GM21526 (cell line): ENCODE results near the gene TSPAN16.

Experiments used
- ATAC-seq: cut with Tn5 transposase; IDR thresholded peaks from one replicate; pipeline ENCODE4 v1.9.1; 2021; ENCODE audit warnings: moderate library complexity; ENCODE audit not compliant: unreplicated experiment, low FRiP score

The TSPAN16 gene

GRCh38 chr19:11295665-11296245 is at the start of gene TSPAN16:
Gene TSPAN16, plus strand, starts transcription at chr19:11296160. Its CDS starts 138 bp downstream, at chr19:11296298.
- no peak for ATAC-seq

- no peak for ATAC-seq
These were observed 49.0 kb upstream of the TSPAN16 start for GRCh38 chr19:11246941-11247340.

- no peak for ATAC-seq
These were observed 48.6 kb upstream of the TSPAN16 start for GRCh38 chr19:11247391-11247790.

- no peak for ATAC-seq
These were observed 48.0 kb upstream of the TSPAN16 start for GRCh38 chr19:11247934-11248333.

GRCh38 chr19:11248852-11249251 is 47.1 kb upstream of the TSPAN16 start:
- no peak for ATAC-seq

- no peak for ATAC-seq
These were observed 44.7 kb upstream of the TSPAN16 start for GRCh38 chr19:11251217-11251616.

- ATAC-seq: no peak
These were observed 44.2 kb upstream of the TSPAN16 start for GRCh38 chr19:11251650-11252314.

- no peak for ATAC-seq
These were observed 43.1 kb upstream of the TSPAN16 start for GRCh38 chr19:11252665-11253355.

- ATAC-seq: no peak
These were observed 41.3 kb upstream of the TSPAN16 start for GRCh38 chr19:11254666-11255065.

GRCh38 chr19:11256189-11256588 is 39.8 kb upstream of the TSPAN16 start:
- no peak for ATAC-seq

- ATAC-seq: no peak
These were observed 38.0 kb upstream of the TSPAN16 start for GRCh38 chr19:11257846-11258380.

- no peak for ATAC-seq
These were observed 35.0 kb upstream of the TSPAN16 start for GRCh38 chr19:11260996-11261395.

- ATAC-seq: no peak
These were observed 34.5 kb upstream of the TSPAN16 start for GRCh38 chr19:11261431-11261970.

- no peak for ATAC-seq
These were observed 33.8 kb upstream of the TSPAN16 start, which contains the start of gene DOCK6 for GRCh38 chr19:11261971-11262839. Gene DOCK6, minus strand, starts transcription at chr19:11262524. Its CDS starts 84 bp downstream, at chr19:11262440.

- ATAC-seq: no peak
These were observed 32.2 kb upstream of the TSPAN16 start for GRCh38 chr19:11263726-11264125.

GRCh38 chr19:11264452-11265176 is 31.3 kb upstream of the TSPAN16 start:
- no peak for ATAC-seq

- no peak for ATAC-seq
These were observed 30.7 kb upstream of the TSPAN16 start for GRCh38 chr19:11265177-11265784.

GRCh38 chr19:11265785-11266236 is 30.1 kb upstream of the TSPAN16 start:
- no peak for ATAC-seq
